K562 (cell line): ENCODE data around the gene ZNF821. TPM values are rescaled to one million over a fixed set of nuclear protein-coding genes. Genes with fewer than 3 reads are reported as not detected.

ENCODE experiments used
- ATAC-seq: fragments of 200-7000 bp; cut with Tn5 transposase; 3 replicates; pipeline ENCODE4 v1.9.1; 2020; ENCODE audit warnings: moderate library complexity
- BruUV-seq: library from RNA; stranded (reverse); fragments of 400-500 nt; replicated peaks from 2 replicates; lab custom pipeline; 2021; lab: Mats Ljungman, UMichigan
- CTCF ChIA-PET: fragments of 300-600 bp; formaldehyde crosslinking; extraction: SDS; loops from one replicate; lab custom pipeline; 2021; ENCODE audit warnings: low intra/inter-chr PET ratio; lab: Yijun Ruan, JAX
- POLR2A ChIA-PET: fragments of 300-600, 350-650 bp; sonication (Branson Sonifier 250); formaldehyde crosslinking; extraction: SDS; loops from one replicate; lab custom pipeline; 2021; ENCODE audit warnings: antibody characterized with exemption, inconsistent platforms; lab: Yijun Ruan, JAX
- DNase-seq, 4 experiments: peaks; one replicate each; pipeline versions ENCODE4 v3.0.0 to v3.0.0-alpha.2; 2011 to 2018; ENCODE audit warnings: low spot score in 3 of 4, mixed read lengths in 3 of 4; ENCODE audit errors: extremely low read depth in 1 of 4
- FAIRE-seq: peaks from 2 replicates; lab custom pipeline; 2011; peaks lifted over from hg19 to GRCh38; lab: Jason Lieb, UNC
- H2AFZ ChIP-seq: 2 replicates; pipeline ENCODE4 v1.6.0; 2011; ENCODE audit warnings: low read depth, low read length, control low read depth, inconsistent platforms
- H3K27ac ChIP-seq: fragments of 200-600 bp; 3 replicates; pipeline ENCODE4 v1.8.0; 2011; ENCODE audit warnings: low read depth, mild to moderate bottlenecking, control low read depth, inconsistent platforms, low read length, moderate library complexity, mixed read lengths; ENCODE audit errors: extremely low read depth
- H3K27me3 ChIP-seq, 2 experiments: fragments of 300-600 bp in 1 of 2; 2 replicates in 1 of 2; 3 replicates in 1 of 2; pipeline versions ENCODE4 v1.6.0 to v1.8.0; 2011; ENCODE audit warnings: inconsistent platforms in 2 of 2, low read length in 2 of 2, mild to moderate bottlenecking in 1 of 2, mixed read lengths in 1 of 2, moderate library complexity in 1 of 2; ENCODE audit not compliant: control insufficient read depth in 2 of 2, insufficient read depth in 2 of 2
- H3K36me3 ChIP-seq: fragments of 300-600 bp; 3 replicates; pipeline ENCODE4 v1.8.0; 2011; ENCODE audit warnings: mild to moderate bottlenecking, low read length, inconsistent platforms; ENCODE audit not compliant: control insufficient read depth, insufficient read depth
- H3K4me1 ChIP-seq, 2 experiments: fragments of 200-600 bp in 1 of 2; replicated peaks in 1 of 2; 2 replicates in 1 of 2; 3 replicates in 1 of 2; pipeline versions ENCODE4 v1.5.1 to v1.8.0; 2011; ENCODE audit warnings: inconsistent platforms in 2 of 2, low read length in 2 of 2, mild to moderate bottlenecking in 1 of 2, mixed read lengths in 1 of 2, moderate library complexity in 1 of 2; ENCODE audit not compliant: control insufficient read depth in 2 of 2, insufficient read depth in 2 of 2
- H3K4me2 ChIP-seq: 2 replicates; pipeline ENCODE4 v1.6.1; 2011; ENCODE audit warnings: low read length, control low read depth, inconsistent platforms, mixed read lengths; ENCODE audit not compliant: insufficient read depth
- H3K4me3 ChIP-seq: fragments of 200-600 bp; sonication (generic), shearing (Covaris generic); 2 replicates; pipeline ENCODE4 v1.5.1; 2016; ENCODE audit warnings: control low read depth, inconsistent platforms
- H3K79me2 ChIP-seq: fragments of 200-600 bp; 3 replicates; pipeline ENCODE4 v1.8.0; 2011; ENCODE audit warnings: low read length, inconsistent platforms; ENCODE audit not compliant: control insufficient read depth, insufficient read depth
- H3K9ac ChIP-seq, 2 experiments: 2 replicates each; pipeline versions ENCODE4 v1.6.0 to v1.6.1; 2011; ENCODE audit warnings: low read depth in 2 of 2, low read length in 2 of 2, control low read depth in 1 of 2, inconsistent platforms in 1 of 2, mild to moderate bottlenecking in 1 of 2, mixed read lengths in 1 of 2; ENCODE audit not compliant: insufficient read depth in 1 of 2
- H3K9me1 ChIP-seq: one replicate; pipeline ENCODE4 v1.6.0; 2011; ENCODE audit warnings: inconsistent platforms, mild to moderate bottlenecking, low read length, moderate library complexity; ENCODE audit not compliant: control insufficient read depth, insufficient read depth
- H3K9me3 ChIP-seq: replicated peaks from 2 replicates; pipeline ENCODE4 v1.5.1; 2011; ENCODE audit warnings: low read depth, low read length, inconsistent platforms; ENCODE audit not compliant: control insufficient read depth, insufficient read depth
- H4K20me1 ChIP-seq: replicated peaks from 2 replicates; pipeline ENCODE4 v1.6.1; 2011; ENCODE audit warnings: low read length, inconsistent platforms, mixed read lengths; ENCODE audit not compliant: control insufficient read depth, insufficient read depth
- CBFA2T2 ChIP-seq: fragments of 450-650 bp; conservative IDR thresholded peaks from 2 replicates; pipeline ENCODE4 v1.6.1; 2017; ENCODE audit warnings: mild to moderate bottlenecking
- FOS ChIP-seq: IDR thresholded peaks from 3 replicates; pipeline ENCODE4 v1.6.1; 2011; ENCODE audit not compliant: insufficient read length; ENCODE audit errors: extremely low read depth
- GTF2F1 ChIP-seq: IDR thresholded peaks from 2 replicates; pipeline ENCODE4 v1.6.1; 2011; ENCODE audit warnings: low read depth, low read length, improper control_type of control experiment
- MYC ChIP-seq, 2 experiments: fragments of 250-450 bp in 1 of 2; sonication (Bioruptor Pico) in 1 of 2; IDR thresholded peaks; 2 replicates each; pipeline versions ENCODE4 v1.5.1 to v1.6.1; 2012 to 2021; ENCODE audit warnings: low read depth in 2 of 2, borderline replicate concordance in 1 of 2, improper control_type of control experiment in 1 of 2, low read length in 1 of 2, mild to moderate bottlenecking in 1 of 2, moderate library complexity in 1 of 2
- NFIC ChIP-seq: fragments of 450-650 bp; IDR thresholded peaks from 2 replicates; pipeline ENCODE4 v1.6.1; 2017; ENCODE audit warnings: mild to moderate bottlenecking, inconsistent platforms
- NONO ChIP-seq, 2 experiments: fragments of 200-400 bp in 1 of 2; fragments of 450-650 bp in 1 of 2; formaldehyde crosslinking in 1 of 2; IDR thresholded peaks; 2 replicates each; pipeline ENCODE4 v1.6.1; 2017; ENCODE audit warnings: low read depth in 2 of 2, mild to moderate bottlenecking in 2 of 2, moderate library complexity in 2 of 2, low read length in 1 of 2
- NRF1 ChIP-seq, 2 experiments: fragments of 450-650 bp; IDR thresholded peaks in 1 of 2; conservative IDR thresholded peaks in 1 of 2; 2 replicates each; pipeline ENCODE4 v1.6.1; 2014; ENCODE audit warnings: mild to moderate bottlenecking in 2 of 2
- OTX1 ChIP-seq: fragments of 450-650 bp; formaldehyde crosslinking; IDR thresholded peaks from 2 replicates; pipeline ENCODE4 v1.4.0; 2022; ENCODE audit warnings: mild to moderate bottlenecking
- RBM14 ChIP-seq: fragments of 200-400 bp; formaldehyde crosslinking; IDR thresholded peaks from 2 replicates; pipeline ENCODE4 v1.6.1; 2018; ENCODE audit warnings: low read depth, mild to moderate bottlenecking, low read length, moderate library complexity, borderline replicate concordance; ENCODE audit not compliant: insufficient read depth
- SRSF7 ChIP-seq: fragments of 200-400 bp; formaldehyde crosslinking; optimal IDR thresholded peaks from 2 replicates; pipeline ENCODE3; 2017; ENCODE audit warnings: mild to moderate bottlenecking, low read depth, low read length
- ZNF589 ChIP-seq: fragments of 200-800 bp; sonication (Bioruptor generic); IDR thresholded peaks from 2 replicates; pipeline ENCODE4 v1.6.1; 2016; ENCODE audit warnings: low read depth, missing genetic modification characterization, missing compliant biosample characterization
- WGBS: fragments of 100-300 bp; shearing (Covaris generic); methylation state at CpG from one replicate; pipeline ENCODE4 v1.1.6; 2016; ENCODE audit warnings: low coverage, mixed read lengths; ENCODE audit not compliant: insufficient coverage; ENCODE audit errors: missing lambda C conversion rate; 5-methylcytosine and 5-hydroxymethylcytosine counted together
- in situ Hi-C: fragments of 300-500 bp; cut with MboI; formaldehyde crosslinking; loops from 4 replicates; pipeline ENCODE4 v1.15.0; 2018; ENCODE audit warnings: inconsistent platforms, mixed read lengths
- intact Hi-C: fragments of 100-400 bp; cut with micrococcal nuclease; formaldehyde crosslinking; loops from 2 replicates; pipeline ENCODE4 v1.14.2; 2022
- polyA plus RNA-seq, 8 experiments: library from polyadenylated mRNA; depleted of rRNA in 4 of 8; stranded (reverse) in 5 of 8; unstranded in 3 of 8; fragments of >200 nt; fragmentation: Nextera tagmentation in 2 of 8; fragmentation: Illumina TruSeq in 1 of 8; extraction: Ambion mirVana in 2 of 8; extraction: Trizol in 1 of 8; gene quantifications; 2 replicates each; pipeline versions ENCODE4 v1.2.1 to v1.2.3, GENCODE V29; 2011 to 2014; ENCODE audit warnings: inconsistent platforms in 1 of 8, missing spikeins in 1 of 8
- total RNA-seq, 7 experiments: library from RNA; depleted of rRNA in 6 of 7; stranded (reverse); fragments of >200 nt in 6 of 7; fragmentation: Illumina TruSeq in 2 of 7; extraction: Trizol in 2 of 7; gene quantifications; 2 replicates each; pipeline versions ENCODE4 v1.2.1 to v1.2.3, GENCODE V29; 2011 to 2021; ENCODE audit warnings: low replicate concordance in 1 of 7
- TF ChIP-seq, protein P1 (sequence below): fragments of 250-450 bp; sonication (Bioruptor Pico); IDR thresholded peaks from 2 replicates; pipeline ENCODE4 v1.4.0; 2020

Gene ZNF821
- total and polyA plus RNA-seq, 9 of the 15 experiments (the other 6 are each of a cell fraction or from before 2014, with no cell fraction given): 0.38 to 5.6 (median 3.6) TPM

DNA sequence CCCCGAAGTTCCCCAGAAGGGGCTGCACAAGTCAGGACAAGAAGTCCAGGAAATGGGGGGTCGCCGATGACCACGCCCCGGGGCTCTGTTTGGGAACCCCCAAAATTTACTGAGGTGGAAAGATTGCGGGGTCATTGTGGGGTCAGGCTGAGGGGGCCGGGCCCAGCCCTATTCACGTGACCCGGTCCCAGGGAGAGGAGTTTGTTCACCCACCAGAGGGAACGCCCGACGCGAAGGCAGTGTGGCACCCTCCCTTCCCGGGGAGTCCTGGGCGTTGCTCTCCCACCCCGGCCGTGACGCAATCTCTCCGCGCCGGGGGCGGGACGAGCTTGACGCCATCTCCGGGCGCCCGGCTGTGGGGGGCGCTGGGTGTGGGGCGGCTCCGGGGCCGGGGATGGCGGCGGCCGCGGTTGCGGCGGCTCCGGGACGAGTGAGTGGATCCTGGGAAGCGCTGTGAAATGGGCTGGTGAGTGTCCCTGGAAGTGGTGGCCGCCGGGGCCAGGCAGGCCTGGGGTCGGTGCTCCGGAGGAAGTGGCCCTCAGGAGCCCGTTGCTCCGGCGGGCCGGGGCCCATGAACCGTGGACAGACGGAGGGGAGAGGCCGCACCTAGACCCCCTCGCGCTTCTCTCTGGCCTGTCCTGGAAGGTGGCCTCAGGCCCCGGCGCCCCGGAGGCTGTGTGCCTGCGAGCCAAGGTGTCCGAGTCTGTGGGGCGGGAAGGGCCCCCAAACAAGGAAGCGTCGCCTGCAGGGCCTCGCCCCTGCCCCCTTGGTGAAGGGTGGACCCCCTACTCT, 38.1 kb downstream of the ZNF821 start, which contains the start of gene ATXN1L:
TSS of gene ATXN1L (plus strand) at position 338 of the 792 bp plus-strand sequence. CDS start 3,765 bp downstream, outside the sequence.
- POLR2A ChIA-PET: interaction anchor here (0.6 to 2.5 kb wide), 7 partner anchors 9 to 51 kb away, joined by 3 to 12 read pairs (median 4); no protein-coding TSS in a partner anchor
- Histone ChIP-seq H3K27me3 (no peaks in the 10 kb centered on the region), H3K4me1 (peaks cover 0 to 10% of the 10 kb centered on the region in 2 experiments; a peak in 2 of 5 replicates), H3K79me2 (peaks cover 23% of the 10 kb centered on the region), H3K4me2 (peak within 1 kb of the TSS; percentile 81), H3K9me1 (no peaks in the 10 kb centered on the region), H3K27ac (peak within 1 kb of the TSS; percentile 59), H2AFZ (peak within 1 kb of the TSS; percentile 82), H3K4me3 (peak within 1 kb of the TSS; percentile 91), H3K9me3 (no peaks in the 10 kb centered on the region), H3K9ac (peak within 1 kb of the TSS; percentile 82 to 92), H4K20me1 (no peaks in the 10 kb centered on the region), H3K36me3 (peaks cover 31% of the 10 kb centered on the region)
- BruUV-seq: TSS peak; percentile 70
- FAIRE-seq (peak; percentile 80), DNase-seq (peak; percentile 96 to 99 (median 98)), ATAC-seq (peak; percentile 99)
- CTCF ChIA-PET: no interaction called here
- under 1% methylated on average over 38 of the region's 62 CpGs for WGBS
- intact Hi-C loops (loop anchor here (5.0 kb wide), 1 partner anchor 39 kb away; the partner anchor contains the start of gene AP1G1), in situ Hi-C loops (no loop called here)
- TF ChIP-seq RBM14: 0 out of 2 replicates have a peak, but pooled peaks have one; percentile 67
- peak; percentile 34 for TF ChIP-seq NFIC
- TF ChIP-seq, protein P1, sequence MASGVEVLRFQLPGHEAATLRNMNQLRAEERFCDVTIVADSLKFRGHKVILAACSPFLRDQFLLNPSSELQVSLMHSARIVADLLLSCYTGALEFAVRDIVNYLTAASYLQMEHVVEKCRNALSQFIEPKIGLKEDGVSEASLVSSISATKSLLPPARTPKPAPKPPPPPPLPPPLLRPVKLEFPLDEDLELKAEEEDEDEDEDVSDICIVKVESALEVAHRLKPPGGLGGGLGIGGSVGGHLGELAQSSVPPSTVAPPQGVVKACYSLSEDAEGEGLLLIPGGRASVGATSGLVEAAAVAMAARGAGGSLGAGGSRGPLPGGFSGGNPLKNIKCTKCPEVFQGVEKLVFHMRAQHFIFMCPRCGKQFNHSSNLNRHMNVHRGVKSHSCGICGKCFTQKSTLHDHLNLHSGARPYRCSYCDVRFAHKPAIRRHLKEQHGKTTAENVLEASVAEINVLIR (CRISPR knock-in tag): peak; percentile 99
- 0 out of 2 replicates have a peak, but pooled peaks have one; percentile 12 for TF ChIP-seq CBFA2T2
- TF ChIP-seq GTF2F1: no peak
- no peak for TF ChIP-seq ZNF589 (CRISPR knock-in tag)
- no peak for TF ChIP-seq OTX1 (CRISPR knock-in tag)
- TF ChIP-seq SRSF7: no peak
- no peak for TF ChIP-seq FOS
- peak in 1 of 2 experiments; percentile 21; a peak in 1 of 4 replicates for TF ChIP-seq NRF1 (conservative IDR thresholded peaks at IDR 0.05 in 1 of 2, IDR thresholded peaks at IDR 0.05 in 1 of 2)
- peak; percentile 74; the same call in 1 of the 2 replicates for TF ChIP-seq MYC (IDR thresholded peaks at IDR 0.05; ENCODE audit: low read depth, low read length)
- no peak for TF ChIP-seq MYC (CRISPR knock-in tag; IDR thresholded peaks at IDR 0.05; ENCODE audit: borderline replicate concordance, low read depth)
- TF ChIP-seq NONO (IDR thresholded peaks at IDR 0.05; ENCODE audit: low read depth in 2 of 2, low read length in 1 of 2): peak; percentile 27 to 68; a peak in 2 of 4 replicates
